Pancreas (tissue), 10 donors: Measurements from ENCODE around the gene PDXK. TPM values are rescaled to one million over a fixed set of nuclear protein-coding genes. Genes with fewer than 3 reads are reported as not detected.

ENCODE experiments used
- ATAC-seq, 4 donors: fragments of 200-7000 bp; cut with Tn5 transposase; one replicate each; pipeline versions ENCODE4 v1.8.0 to v1.9.1; 2020; ENCODE audit warnings: mild to moderate bottlenecking in 4 of 4, moderate library complexity in 4 of 4
- DNase-seq, 6 donors: peaks; one replicate each; pipeline ENCODE4 v3.0.0-alpha.2; 2020
- FAIRE-seq: peaks from 2 replicates; lab custom pipeline; 2012; peaks lifted over from hg19 to GRCh38; lab: Jason Lieb, UNC
- H3K27ac ChIP-seq, 4 donors: fragments of 200-600 bp; sonication (generic); 1 replicate in 3 of 4; 2 replicates in 1 of 4; pipeline versions ENCODE4 v1.5.0 to v1.8.0; 2020
- H3K27me3 ChIP-seq, 4 donors: fragments of 200-600 bp; one replicate each; pipeline ENCODE4 v1.8.0; 2021
- H3K36me3 ChIP-seq, 3 donors: fragments of 200-600 bp; sonication (generic) in 1 of 3; one replicate each; pipeline versions ENCODE4 v1.5.0 to v1.8.0; 2020 to 2021
- H3K4me1 ChIP-seq, 3 donors: fragments of 200-600 bp; one replicate each; pipeline ENCODE4 v1.8.0; 2021
- H3K4me3 ChIP-seq, 4 donors: fragments of 200-600 bp; sonication (generic) in 2 of 4; one replicate each; pipeline versions ENCODE4 v1.5.0 to v1.8.0; 2020 to 2021
- H3K9me3 ChIP-seq, 4 donors: fragments of 200-600 bp; one replicate each; pipeline ENCODE4 v1.8.0; 2021
- WGBS, 2 donors: extraction: QIAGEN DNeasy Blood & Tissue Kit; methylation state at CpG; one replicate each; pipeline ENCODE4 v1.1.7; 2013; 5-methylcytosine and 5-hydroxymethylcytosine counted together
- intact Hi-C, 3 donors: fragments of 100-400 bp; cut with DNase I; formaldehyde crosslinking; loops; one replicate each; pipeline versions ENCODE4 v1.11.1 to v1.14.2; 2022
- polyA plus RNA-seq, 2 donors: library from polyadenylated mRNA; stranded (reverse); fragments of 200-250 nt; gene quantifications; one replicate each; pipeline ENCODE4 v1.2.3, GENCODE V29; 2013
- total RNA-seq, 6 donors: library from RNA; stranded (reverse); fragmentation: NEBNext Ultra II Directional in 4 of 6; extraction: Animal tissue kit (Norgen Biotek cat#: 25700) in 4 of 6; gene quantifications; one replicate each; pipeline versions ENCODE4 v1.2.1 to v1.2.4, GENCODE V29; 2021 to 2023
- TF ChIP-seq, protein P1 (sequence below), 4 donors: fragments of 200-600 bp; sonication (generic) in 3 of 4; IDR thresholded peaks; one replicate each; pipeline versions ENCODE4 v1.5.0 to v1.8.0; 2021; ENCODE audit warnings: antibody characterized with exemption in 4 of 4
- donor health status: healthy with polysubstance abuse.
- donor health status: DM: no; HTN: no; CAD: no; lungs with moderate emphysema.
- donor health status: DM: no; HTN: no; CAD: no.
- donor health status: control.
- donor health status: control.
- donor health status: Bipolar disorder and iron deficiency.
- donor health status: DM: yes; HTN: yes; CAD: no.
- donor health status: DM: no; HTN: no; CAD: no.
- donor health status: DM: no; HTN: no; CAD: no.
- donor health status: DM: yes; HTN: yes; CAD: no.

PDXK gene
- total and polyA plus RNA-seq, 8 donors = 63.2 to 100 (median 65.9) TPM

DNA sequence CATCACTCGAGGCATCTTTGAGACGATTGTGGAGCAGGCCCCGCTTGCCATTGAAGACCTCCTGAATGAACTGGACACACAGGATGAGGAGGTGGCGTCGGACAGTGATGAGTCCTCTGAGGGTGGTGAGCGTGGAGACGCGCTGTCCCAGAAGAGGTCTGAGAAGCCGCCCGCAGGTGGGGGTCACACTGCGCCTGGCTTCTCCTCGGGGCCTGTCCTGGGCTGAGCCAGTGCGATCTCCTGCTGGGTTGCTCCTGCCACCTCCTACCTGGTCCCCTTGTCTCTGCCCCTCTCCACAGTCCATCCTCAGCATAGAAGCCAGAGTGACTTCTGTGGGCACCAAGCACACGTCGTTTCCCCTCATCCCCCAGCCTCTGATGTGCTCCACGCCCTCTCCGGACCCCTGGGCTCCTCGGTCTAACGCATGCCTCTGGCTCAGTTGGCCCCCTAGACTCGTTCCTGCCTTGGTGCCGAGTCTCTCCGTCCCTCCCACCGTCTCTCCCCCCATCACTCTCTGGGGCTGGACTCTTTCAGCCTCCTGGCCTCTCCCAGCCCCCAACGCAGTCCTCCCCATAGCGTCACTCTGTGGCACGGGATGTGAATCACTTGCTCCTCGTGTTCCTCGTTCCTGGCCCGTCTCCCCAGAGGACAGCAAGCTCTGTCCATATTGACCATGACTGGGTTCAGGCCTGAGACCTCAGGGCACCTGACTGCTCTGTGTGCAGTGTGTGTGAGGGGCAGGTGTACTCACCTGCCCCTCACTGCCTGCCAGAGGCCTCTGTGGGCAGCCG lies 79.2 kb downstream of the PDXK start:
- no peaks in the 10 kb centered on the region for H3K9me3 ChIP-seq
- H3K27me3 ChIP-seq = no peaks in the 10 kb centered on the region
- FAIRE-seq (no peak), ATAC-seq (no peak), DNase-seq (peak in 1 of 6 donors; percentile 47)
- H3K36me3 ChIP-seq = peaks cover 3 to 54% (median 7%) of the 10 kb centered on the region in 3 donors
- WGBS, 2 donors = 92% methylated on average over 29 to 30 of the region's 30 CpGs
- intact Hi-C loops = no loop called here
- TF ChIP-seq, protein P1, sequence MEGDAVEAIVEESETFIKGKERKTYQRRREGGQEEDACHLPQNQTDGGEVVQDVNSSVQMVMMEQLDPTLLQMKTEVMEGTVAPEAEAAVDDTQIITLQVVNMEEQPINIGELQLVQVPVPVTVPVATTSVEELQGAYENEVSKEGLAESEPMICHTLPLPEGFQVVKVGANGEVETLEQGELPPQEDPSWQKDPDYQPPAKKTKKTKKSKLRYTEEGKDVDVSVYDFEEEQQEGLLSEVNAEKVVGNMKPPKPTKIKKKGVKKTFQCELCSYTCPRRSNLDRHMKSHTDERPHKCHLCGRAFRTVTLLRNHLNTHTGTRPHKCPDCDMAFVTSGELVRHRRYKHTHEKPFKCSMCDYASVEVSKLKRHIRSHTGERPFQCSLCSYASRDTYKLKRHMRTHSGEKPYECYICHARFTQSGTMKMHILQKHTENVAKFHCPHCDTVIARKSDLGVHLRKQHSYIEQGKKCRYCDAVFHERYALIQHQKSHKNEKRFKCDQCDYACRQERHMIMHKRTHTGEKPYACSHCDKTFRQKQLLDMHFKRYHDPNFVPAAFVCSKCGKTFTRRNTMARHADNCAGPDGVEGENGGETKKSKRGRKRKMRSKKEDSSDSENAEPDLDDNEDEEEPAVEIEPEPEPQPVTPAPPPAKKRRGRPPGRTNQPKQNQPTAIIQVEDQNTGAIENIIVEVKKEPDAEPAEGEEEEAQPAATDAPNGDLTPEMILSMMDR (IDR thresholded peaks at IDR 0.05) = no peak
- H3K4me3 ChIP-seq = no peak overlapping the region
- no peak overlapping the region for H3K27ac ChIP-seq
- H3K4me1 ChIP-seq = no peaks in the 10 kb centered on the region

DNA sequence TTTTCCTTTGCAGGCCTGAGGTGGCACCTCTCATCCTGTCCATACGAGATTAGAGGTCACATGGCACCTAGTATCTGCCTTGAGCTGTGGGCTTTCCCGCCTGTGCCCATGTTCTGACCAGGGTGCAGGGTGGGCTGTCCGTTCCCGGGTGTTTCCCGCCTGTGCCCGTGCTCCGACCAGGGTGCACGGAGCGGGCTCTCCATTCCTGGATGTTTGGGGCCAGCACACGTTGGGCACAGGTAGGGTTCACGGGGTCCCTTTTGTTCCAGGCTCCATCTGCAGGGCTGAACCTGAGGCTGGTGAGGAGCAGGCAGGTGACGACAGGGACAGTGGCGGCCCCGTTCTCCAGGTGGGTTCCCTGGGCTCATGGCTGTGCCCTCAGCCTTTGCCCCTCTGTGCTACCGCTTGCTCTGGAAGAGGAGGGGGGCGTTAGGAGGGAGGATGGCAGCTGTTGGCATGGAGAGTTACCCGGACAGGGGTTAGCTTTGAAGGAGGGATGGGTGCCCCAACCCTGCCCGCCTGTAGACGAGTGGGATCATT lies 80.4 kb downstream of the PDXK start:
- intact Hi-C loops = no loop called here
- H3K27me3 ChIP-seq = no peaks in the 10 kb centered on the region
- no peak overlapping the region for H3K4me3 ChIP-seq
- FAIRE-seq = no peak
- peaks cover 0 to 44% (median 0%) of the 10 kb centered on the region in 3 donors for H3K36me3 ChIP-seq
- no peaks in the 10 kb centered on the region for H3K4me1 ChIP-seq
- peak in 1 of 6 donors; percentile 48 for DNase-seq
- TF ChIP-seq, protein P1 (IDR thresholded peaks at IDR 0.05) = no peak
- 93% methylated on average over 17 to 19 of the region's 19 CpGs for WGBS, 2 donors
- no peaks in the 10 kb centered on the region for H3K9me3 ChIP-seq
- no peak overlapping the region for H3K27ac ChIP-seq
- no peak for ATAC-seq

DNA sequence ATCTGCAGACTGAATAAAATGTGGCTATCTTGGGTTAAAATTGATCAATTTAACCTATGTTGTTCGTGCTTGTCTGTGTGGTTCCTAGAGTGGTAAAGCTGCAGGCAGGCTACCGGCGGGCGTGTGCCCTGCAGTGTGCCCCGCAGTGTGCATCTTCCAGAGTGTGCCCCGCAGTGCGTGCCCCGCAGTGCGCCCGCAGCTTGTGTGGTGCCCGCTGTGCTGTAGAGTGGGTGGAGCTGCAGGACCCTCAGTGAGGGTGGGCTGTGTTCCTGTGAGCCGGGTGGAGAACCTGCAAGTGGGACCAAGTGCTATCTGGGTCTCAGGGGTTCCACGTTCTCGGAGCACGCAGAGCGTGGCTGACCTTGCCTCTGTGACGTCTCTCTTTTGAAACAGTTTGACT lies 81.2 kb downstream of the PDXK start:
- Histone ChIP-seq H3K27ac (no peak overlapping the region), H3K27me3 (no peaks in the 10 kb centered on the region), H3K4me1 (no peaks in the 10 kb centered on the region), H3K9me3 (no peaks in the 10 kb centered on the region), H3K36me3 (peaks cover 0 to 44% (median 0%) of the 10 kb centered on the region in 3 donors), H3K4me3 (no peak overlapping the region)
- intact Hi-C loops = loop anchor here in 1 of 3 donors (10.0 kb wide), 2 partner anchors 155 to 185 kb away; no protein-coding TSS in a partner anchor
- TF ChIP-seq, protein P1 (IDR thresholded peaks at IDR 0.05) = no peak
- 93 to 96% methylated on average over 17 of the region's 17 CpGs for WGBS, 2 donors
- no peak for FAIRE-seq
- DNase-seq = no peak
- no peak for ATAC-seq

DNA sequence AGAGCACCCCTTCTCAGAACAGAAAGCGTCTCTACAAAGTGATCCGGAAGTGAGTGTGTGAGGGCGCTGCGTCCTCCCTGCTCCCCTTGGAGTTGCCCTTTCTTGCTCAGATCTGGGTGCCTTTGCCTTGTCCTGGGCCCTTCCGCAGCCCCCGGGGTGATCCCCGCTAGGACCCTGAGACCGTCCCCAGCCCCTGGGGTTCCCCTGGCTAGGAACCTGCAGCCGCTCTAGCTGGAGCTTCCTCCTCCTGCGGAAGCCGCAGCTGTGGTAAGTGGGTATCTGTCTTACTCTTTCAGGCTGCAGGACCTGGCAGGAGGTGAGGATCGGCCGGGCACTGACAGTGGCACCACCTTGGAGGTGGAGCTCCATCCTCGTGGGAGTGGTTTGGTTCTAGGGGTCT lies 81.6 kb downstream of the PDXK start:
- peak in 1 of 6 donors; percentile 42 for DNase-seq
- Histone ChIP-seq H3K27me3 (no peaks in the 10 kb centered on the region), H3K36me3 (peaks cover 0 to 42% (median 0%) of the 10 kb centered on the region in 3 donors)

More for the DNA sequence above, 81.6 kb downstream of the PDXK start:
- TF ChIP-seq, protein P1 (IDR thresholded peaks at IDR 0.05) = no peak
- H3K9me3 ChIP-seq = no peaks in the 10 kb centered on the region
- H3K27ac ChIP-seq = no peak overlapping the region
- ATAC-seq (no peak), FAIRE-seq (no peak)
- 91 to 96% methylated on average over 14 of the region's 14 CpGs for WGBS, 2 donors
- intact Hi-C loops = loop anchor here in 1 of 3 donors (10.0 kb wide), 2 partner anchors 154 to 184 kb away; no protein-coding TSS in a partner anchor
- H3K4me1 ChIP-seq = no peaks in the 10 kb centered on the region
- H3K4me3 ChIP-seq = no peak overlapping the region
